GM19023 (cell line): ENCODE data around the gene SLC22A12.
"Not testable (repeated sequence)": the region's sequence is repeated elsewhere in the genome, so short reads cannot be mapped to it uniquely, and the experiment has no call there.

Experiments used
- ATAC-seq: cut with Tn5 transposase; IDR thresholded peaks from one replicate; pipeline ENCODE4 v1.9.1; 2021; ENCODE audit warnings: mild to moderate bottlenecking, moderate library complexity; ENCODE audit not compliant: unreplicated experiment

The SLC22A12 gene

DNA sequence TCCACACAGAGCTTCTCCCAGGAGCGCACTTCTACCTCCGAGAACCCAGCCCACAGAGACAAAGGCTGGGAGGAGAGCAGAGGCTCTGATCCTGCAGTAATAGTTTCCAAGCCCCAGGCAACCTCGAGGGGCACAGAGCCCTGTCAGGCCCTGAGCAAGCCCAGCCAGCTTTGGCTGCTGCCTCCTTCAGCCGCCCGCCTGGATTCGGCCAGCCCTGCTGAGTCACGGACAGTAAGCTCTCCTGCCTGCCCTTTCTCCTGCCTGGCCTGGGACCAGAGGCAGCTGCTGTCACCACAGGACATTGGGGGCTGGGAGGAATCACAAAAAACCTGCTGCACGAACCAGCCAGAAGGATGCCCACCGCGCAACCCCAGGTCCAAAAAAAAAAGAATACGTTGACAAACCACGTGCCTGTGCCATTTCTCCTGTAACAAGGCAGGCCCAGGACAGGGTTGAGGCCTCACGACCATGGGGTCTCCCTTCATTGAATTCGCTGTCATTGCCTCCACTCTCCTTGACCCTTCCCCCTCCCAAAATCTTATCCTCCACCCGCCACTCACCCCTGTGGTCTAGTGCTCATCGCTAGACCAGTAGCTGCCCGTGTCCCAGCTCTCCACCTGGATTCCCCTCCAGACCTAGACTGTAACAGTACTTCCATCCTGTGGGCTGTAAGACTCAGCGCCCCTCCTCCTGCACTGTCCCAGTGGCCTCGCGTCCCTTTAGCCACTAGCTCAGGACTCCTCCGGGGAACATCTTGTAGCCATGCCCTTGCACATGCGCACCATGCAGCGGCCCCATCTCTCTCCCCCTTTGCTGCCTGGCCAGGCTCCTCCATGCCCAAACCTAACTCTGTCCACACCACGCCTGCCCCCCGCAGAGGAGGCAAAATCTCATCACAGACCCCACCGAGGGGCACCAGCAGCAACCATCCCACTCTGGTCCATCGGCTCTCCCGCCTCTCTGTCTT, 7.4 kb upstream of the SLC22A12 start:
- ATAC-seq: no peak

DNA sequence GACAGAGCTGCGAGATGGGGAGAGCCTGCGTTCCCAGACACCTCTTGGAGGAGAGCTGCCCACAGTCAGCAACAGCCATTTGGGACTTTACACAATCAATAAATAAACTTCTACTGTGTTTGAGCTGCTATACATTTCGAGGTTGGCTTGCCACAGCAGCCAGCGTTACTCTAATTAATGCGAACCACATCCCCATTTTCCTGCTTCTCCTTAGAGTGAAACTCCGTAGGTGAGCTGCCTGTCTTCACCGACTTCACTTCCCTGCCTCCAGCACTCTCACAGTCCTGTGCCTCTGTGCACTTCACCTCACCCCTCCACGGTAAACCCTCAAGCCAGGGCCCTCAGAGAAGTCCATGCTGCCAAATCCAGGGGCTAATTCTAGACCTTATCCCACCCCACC, 5.9 kb upstream of the SLC22A12 start:
- no peak for ATAC-seq

DNA sequence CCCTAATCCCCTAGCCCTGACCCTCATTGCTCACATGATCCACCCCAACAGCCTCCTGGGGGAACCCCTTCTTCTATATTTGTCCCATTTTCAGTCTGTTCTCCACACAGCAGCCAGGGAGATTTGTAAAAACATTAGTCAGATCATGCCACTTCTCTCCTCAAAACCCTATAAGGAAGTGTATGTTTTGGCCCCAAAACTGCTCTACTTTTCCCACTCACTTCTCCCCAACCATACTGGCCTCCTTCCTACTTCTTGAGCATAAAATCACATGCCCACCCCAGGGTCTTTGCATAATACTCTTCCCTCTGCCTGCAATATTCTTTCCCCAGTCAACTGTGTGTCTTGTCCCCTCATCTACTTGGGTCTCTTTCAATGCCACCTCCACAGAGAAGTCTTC, 4.7 kb upstream of the SLC22A12 start:
- no peak for ATAC-seq

DNA sequence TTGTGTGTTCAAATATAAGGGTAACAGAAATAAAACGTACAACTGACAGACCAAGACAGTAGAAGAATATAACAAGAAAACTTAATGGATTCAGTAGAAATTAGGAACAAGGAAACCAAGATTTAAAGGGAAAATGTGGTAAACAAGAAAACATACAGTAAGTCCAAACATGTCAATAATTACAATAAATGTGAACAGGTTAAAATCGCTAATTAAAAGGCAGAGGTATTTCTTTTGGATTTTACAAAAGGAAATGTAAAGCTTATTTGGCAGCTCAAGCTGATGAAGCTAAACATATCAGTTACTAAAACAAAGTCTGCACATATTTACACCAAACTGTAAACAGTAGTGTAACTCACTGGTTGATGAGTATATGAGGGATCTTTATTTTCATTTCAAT, 2.3 kb upstream of the SLC22A12 start:
- no peak for ATAC-seq

DNA sequence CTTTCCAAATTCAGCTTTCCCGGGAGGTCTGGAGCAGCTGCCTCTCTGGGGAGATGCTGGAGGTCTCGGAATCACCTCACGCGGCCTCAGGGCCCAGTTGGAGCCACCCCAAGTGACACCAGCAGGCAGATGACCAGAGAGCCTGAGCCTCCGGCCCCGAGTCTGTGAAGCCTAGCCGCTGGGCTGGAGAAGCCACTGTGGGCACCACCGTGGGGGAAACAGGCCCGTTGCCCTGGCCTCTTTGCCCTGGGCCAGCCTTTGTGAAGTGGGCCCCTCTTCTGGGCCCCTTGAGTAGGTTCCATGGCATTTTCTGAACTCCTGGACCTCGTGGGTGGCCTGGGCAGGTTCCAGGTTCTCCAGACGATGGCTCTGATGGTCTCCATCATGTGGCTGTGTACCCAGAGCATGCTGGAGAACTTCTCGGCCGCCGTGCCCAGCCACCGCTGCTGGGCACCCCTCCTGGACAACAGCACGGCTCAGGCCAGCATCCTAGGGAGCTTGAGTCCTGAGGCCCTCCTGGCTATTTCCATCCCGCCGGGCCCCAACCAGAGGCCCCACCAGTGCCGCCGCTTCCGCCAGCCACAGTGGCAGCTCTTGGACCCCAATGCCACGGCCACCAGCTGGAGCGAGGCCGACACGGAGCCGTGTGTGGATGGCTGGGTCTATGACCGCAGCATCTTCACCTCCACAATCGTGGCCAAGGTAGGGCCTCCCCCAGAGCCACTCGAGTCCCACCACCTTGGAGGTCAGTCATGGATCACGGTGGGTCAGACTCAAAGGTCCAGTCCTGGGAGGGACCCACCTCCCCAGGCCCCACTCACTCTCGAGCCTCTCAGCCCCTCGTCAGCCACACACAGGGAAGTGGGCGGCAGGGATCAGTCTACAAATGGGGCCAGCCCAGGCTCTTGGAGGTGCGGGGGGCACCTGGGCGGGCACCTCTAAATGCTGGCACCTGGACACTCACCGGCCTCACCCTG, 525 bp downstream of the SLC22A12 start:
- ATAC-seq: no peak

DNA sequence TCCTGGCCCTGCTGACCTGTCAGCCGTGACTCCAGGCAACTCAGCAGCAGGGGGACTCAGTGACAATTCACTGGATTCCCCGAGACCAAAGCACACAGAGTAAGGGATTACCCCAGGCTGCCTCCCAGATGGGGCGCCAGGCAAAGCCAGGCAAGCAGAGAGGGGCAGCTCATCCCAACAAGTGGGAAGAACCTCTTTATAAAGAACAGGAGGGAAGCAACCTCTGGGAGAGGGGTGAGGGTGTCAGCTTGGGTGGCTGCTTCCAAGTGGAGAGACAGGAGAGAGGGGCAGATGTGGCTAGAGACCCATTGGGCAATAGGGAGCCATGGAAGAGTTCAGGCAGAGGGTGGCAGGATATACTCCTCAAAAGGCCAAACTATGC, 1.2 kb downstream of the SLC22A12 start:
- ATAC-seq: no peak

DNA sequence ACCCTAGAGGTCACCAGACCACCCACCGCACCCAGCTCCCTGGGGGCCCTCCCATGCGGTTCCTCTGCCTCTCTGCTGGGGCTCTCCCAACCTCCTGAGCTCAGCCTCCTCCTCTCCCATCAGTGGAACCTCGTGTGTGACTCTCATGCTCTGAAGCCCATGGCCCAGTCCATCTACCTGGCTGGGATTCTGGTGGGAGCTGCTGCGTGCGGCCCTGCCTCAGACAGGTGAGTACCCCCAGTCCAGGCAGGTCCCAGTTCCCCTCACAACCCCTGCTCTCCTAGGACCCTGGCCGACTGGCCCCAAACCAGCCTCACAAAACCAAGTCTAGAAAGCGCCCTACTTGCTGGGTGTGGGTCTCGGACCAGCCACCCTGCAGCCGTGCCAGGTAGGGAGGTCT, 1.6 kb downstream of the SLC22A12 start:
- no peak for ATAC-seq

DNA sequence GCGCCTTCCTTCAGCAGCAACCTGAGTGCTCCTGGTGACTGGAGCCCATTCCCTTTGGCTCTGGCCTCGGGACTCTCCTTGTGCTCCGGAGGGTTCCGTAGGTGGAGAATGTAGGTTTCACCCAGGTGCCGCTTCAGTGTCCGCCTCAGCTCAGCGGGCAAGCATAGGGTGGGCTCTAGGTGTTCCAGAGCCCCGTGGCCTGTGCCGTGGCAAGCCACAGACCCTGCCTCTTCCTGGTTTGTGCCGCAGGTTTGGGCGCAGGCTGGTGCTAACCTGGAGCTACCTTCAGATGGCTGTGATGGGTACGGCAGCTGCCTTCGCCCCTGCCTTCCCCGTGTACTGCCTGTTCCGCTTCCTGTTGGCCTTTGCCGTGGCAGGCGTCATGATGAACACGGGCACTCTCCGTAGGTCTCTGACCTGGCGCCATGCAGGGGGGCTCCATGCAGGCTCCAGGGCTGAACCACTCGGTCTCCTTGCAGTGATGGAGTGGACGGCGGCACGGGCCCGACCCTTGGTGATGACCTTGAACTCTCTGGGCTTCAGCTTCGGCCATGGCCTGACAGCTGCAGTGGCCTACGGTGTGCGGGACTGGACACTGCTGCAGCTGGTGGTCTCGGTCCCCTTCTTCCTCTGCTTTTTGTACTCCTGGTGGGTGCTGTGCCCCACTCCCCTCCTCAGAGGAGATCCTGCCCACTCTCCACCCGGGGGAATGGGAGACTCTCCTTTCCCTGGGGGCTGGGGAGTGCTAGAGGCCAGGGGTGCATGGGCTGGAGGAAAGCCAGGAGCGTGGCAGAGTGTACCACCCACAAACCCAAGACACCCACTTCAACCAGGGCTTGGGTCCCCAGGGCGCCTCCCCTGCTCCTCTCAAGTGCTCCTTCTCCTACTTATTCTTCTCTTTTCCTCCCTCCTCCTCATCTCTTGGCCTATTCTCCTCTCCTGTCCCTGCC, 2.4 kb downstream of the SLC22A12 start:
- no peak for ATAC-seq

DNA sequence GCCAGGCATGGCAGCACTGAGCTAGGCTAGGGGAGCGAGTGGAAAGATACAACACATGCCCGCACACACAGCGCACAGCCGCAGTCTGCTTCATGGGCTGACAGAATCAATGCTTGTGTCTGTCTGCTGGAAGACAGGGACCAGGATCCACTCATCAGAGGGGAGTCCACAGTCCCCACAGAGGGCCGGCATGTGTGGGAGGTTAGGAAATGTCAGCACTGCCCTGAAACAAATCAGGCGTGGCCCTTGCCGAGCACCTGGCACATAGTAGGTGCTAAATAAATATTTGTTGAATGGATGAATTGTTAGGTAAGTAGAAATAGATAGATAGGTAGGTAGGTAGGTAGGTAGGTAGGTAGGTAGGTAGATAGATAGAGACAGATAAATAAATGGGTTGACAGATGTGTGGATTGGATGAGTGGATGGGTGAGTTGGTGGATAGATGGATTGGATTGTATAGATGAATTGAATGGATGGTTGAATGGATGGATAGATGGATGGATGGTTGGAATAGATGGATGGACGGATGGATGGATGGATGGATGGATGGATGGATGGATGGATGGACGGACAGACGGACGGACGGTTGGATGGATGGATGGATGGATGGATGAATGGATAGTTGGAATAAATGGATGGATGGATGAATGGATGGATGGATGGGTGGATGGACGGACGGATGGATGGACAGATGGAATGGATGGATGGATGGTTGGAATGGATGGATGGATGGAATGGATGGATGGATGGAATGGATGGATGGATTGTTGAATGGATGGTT, 3.3 kb downstream of the SLC22A12 start:
- no peak for ATAC-seq

DNA sequence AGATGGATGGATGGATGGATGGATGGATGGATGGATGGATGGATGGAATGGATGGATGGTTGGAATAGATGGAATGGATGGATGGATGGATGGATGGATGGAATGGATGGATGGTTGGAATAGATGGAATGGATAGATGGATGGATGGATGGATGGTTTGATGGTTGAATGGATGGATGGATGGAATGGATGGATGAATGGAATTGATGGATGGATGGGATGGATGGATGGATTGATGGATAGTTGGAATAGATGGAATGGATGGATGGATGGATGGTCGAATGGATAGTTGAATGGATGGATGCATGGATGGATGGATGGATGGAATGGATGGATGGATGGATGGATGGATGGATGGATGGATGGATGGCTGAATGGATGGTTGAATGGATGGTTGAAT, 4.9 kb downstream of the SLC22A12 start:
- not testable (repeated sequence) for ATAC-seq

DNA sequence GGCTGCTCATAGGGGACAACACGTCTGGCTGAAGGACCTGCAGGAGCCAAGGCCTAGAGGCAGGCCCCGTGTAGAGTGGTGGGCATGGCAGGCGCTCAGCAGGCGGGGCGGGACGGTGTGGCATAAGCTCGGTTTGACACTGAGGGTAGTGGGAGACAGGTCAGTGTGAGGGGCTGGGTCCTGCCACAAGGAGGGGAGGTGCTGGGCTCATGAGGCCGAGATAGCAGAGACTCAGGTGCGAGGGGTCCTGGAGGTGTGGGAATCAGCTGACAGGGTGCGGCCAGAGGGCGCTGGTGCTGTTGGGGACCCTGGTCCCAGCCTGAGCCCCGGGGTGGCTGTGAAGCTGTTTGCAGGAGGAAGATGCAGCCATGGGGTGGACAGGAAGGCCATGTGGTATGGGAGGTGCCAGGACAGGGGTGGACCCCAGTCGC, 6.7 kb downstream of the SLC22A12 start:
- no peak for ATAC-seq

DNA sequence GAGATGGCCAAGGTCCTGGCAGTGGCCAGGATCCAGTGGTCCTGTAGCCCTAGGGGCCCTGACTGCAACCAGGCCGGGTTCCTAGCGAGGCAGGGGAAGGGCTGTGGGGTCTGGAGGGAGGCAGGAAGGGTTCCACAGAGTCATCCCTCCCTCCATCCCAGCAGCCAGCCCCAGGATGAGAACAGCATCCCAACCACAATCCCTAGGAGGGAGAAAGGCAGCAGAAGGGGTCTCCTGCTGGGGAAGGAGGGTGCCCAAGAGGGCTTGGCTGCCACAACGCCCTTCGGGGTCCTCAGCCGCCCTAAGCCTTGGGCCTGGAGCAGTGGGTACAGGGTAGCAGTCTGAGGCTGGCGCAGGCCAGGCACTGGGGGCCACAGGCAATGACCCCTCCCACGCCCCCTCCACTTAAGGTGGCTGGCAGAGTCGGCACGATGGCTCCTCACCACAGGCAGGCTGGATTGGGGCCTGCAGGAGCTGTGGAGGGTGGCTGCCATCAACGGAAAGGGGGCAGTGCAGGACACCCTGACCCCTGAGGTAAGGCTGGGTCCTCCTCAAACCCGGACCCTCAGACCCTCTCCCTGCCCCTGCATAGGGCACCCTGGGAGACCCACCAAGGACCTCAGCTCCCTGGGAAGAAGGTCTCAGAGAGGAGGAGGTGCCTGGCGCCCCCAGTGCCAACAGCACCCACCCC, 7.2 kb downstream of the SLC22A12 start:
- no peak for ATAC-seq

DNA sequence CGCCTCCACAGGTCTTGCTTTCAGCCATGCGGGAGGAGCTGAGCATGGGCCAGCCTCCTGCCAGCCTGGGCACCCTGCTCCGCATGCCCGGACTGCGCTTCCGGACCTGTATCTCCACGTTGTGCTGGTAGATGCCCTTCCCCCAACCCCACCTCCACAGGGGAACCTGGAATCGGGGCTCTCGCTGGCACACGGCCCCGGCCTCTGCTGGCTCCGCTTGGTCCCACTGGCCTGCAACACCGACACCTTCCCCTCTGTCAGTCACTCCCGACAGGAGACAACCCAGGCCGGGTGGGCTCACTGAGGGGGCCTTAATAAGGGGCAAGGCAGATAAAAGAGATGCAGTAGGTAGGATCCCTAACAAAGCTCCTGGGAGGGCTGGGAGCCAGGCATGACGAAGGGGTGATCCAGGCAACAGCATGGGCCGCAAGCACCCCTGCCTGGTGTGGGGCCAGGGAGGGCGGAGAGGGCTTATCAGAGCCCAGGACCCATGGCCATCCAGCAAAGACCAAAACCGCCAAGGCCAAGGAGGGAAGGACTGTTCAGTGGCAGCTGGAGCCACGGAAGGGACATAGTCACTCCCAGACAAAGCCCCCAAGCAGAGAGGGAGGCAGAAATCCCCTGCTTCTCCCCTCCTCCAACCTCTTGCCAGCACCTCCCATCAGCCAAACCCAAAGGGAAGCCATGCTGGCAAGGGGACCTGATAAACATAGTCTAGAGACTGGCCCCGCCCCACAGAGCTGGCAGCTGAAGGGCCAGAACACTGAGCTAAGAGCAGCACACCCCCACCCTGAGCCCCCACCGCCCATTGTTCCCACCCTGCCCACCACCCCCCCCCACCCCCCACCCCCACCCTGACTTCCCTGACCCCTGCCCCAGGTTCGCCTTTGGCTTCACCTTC, 8.0 kb downstream of the SLC22A12 start:
- no peak for ATAC-seq

DNA sequence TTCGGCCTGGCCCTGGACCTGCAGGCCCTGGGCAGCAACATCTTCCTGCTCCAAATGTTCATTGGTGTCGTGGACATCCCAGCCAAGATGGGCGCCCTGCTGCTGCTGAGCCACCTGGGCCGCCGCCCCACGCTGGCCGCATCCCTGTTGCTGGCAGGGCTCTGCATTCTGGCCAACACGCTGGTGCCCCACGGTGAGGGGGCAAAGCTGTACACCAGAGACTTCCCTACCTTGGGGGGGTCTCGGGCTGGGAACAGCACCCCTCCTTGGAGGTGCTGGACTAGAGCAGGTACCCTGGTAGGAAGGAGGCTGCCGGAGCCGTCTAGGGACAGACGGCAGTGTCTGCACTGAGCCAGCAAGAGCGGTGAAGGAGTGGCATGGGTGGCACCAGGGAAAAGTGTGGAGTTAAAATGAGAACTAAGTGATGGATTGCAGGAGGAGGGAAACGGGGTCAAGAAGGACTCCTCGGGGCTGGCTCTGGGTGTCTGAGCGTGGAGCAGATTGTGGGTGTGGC, 8.7 kb downstream of the SLC22A12 start:
- no peak for ATAC-seq

DNA sequence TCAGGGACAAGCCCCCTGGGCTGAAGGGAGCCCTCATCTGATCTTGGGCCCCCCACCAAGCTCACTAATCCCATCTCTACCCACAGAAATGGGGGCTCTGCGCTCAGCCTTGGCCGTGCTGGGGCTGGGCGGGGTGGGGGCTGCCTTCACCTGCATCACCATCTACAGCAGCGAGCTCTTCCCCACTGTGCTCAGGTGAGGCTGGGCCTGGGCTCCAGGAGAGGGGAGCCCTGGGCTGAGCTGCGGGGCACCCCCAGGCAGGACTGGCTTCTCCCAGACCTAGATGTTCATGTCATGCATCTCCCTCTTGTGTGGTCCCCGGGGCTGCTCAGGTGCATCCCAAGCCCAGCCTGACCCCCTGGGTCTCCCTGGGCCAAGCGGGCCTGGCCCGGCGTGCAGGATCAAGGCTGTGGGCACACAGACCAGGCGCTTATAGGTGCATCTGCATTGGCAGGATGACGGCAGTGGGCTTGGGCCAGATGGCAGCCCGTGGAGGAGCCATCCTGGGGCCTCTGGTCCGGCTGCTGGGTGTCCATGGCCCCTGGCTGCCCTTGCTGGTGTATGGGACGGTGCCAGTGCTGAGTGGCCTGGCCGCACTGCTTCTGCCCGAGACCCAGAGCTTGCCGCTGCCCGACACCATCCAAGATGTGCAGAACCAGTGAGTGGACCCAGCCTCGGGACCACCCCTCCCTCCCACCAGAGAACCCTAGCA, 9.4 kb downstream of the SLC22A12 start:
- no peak for ATAC-seq

DNA sequence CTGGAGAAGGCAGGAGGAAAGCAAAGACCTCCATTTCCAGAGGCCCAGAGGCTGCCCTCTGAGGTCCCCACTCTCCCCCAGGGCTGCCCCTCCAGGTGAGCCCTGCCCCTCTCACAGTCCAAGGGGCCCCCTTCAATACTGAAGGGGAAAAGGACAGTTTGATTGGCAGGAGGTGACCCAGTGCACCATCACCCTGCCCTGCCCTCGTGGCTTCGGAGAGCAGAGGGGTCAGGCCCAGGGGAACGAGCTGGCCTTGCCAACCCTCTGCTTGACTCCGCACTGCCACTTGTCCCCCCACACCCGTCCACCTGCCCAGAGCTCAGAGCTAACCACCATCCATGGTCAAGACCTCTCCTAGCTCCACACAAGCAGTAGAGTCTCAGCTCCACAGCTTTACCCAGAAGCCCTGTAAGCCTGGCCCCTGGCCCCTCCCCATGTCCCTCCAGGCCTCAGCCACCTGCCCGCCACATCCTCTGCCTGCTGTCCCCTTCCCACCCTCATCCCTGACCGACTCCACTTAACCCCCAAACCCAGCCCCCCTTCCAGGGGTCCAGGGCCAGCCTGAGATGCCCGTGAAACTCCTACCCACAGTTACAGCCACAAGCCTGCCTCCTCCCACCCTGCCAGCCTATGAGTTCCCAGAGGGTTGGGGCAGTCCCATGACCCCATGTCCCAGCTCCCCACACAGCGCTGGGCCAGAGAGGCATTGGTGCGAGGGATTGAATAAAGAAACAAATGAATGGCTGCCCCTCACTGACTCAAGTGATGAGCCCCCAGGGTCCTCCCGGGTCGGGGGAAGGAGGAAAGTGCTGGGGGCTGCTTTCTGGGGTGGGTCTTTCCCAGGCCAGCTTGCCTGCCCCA, 10.8 kb downstream of the SLC22A12 start:
- no peak for ATAC-seq
